Fibroblast of skin of scalp (primary cell): Measurements from ENCODE around the gene THSD1.
A peak's percentile ranks its signal among the peaks of the same experiment; 100 is the strongest.
"Not testable (repeated sequence)": the region's sequence is repeated elsewhere in the genome, so short reads cannot be mapped to it uniquely, and the experiment has no call there.

Experiments used
- DNase-seq: peaks from one replicate; pipeline ENCODE4 v3.0.0-alpha.2; 2013

THSD1 gene

DNA sequence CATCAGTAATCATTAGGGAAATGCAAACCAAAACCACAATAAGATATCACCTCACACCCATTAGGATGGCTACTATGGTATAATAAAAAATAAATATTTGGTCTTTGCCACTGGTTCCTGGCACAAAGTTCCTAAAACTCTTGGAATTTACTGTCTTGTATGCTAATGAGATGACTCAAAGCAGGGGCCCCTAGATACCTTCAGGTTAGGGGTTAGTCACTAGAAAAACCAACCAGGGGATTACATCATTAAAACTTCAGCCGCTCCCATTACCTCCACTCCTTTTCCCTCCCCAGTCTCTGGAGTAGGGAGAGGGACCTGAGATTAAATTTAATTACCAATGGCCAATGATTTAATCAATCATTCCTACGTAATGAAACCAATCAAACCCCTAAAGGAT, 49.6 kb downstream of the THSD1 start:
- peak; percentile 43 for DNase-seq

GRCh38 chr13:52353193-52353592, 52.8 kb downstream of the THSD1 start:
- DNase-seq = peak; percentile 44

- peak; percentile 56 for DNase-seq
These were observed 56.8 kb downstream of the THSD1 start for GRCh38 chr13:52348983-52349780.

- DNase-seq = peak; percentile 82
These were observed 57.9 kb downstream of the THSD1 start for GRCh38 chr13:52348071-52348470.

DNA sequence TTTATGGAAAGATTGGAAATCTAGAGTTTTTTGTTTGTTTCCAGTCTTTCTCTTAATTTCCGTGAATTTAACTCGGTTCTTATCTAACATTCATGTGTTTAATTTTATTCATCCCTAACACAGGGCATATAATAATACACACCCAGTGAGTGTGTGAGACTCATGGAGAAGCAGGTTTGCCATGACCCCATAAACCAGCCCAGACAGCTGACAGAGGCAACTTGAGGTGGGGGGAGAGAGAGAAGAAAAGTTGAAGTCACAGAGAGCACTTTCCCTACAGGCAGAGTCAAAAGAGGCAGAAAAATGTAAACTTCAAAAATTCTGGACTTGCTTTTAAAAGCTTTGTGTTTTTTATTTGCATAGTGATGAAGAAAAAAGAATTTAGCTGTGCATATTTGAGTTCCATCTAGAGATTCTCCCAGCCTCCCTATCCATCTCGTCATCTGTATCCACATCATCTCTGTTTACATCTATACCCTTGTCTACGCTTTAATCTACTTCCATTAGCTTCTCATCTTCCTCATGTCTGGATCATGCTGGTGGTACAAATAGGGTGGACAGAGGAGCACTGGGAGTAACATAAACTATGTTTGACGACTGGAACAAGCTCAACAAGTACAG, 60.2 kb downstream of the THSD1 start:
- DNase-seq = peak; percentile 32

GRCh38 chr13:52345048-52345447, 60.9 kb downstream of the THSD1 start:
- DNase-seq = peak; percentile 14

DNA sequence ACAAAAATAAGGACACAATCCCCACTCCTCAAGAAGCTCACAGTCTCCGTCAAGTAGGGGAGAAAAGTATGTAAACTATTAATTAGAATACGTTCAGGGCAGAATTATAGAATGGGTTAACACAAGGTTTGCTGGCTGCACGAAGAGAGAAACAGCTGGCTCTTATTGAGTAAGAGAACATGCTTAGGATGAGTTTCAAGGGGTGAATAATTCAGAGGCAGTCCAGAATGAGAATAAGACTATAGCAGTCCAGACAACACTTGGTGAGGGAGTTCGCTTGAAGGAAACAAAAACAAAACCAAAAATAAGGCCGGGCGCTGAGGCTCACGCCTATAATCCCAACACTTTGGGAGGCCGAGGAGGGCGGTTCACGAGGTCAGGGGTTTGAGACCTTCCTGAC, 61.9 kb downstream of the THSD1 start:
- DNase-seq = no peak

- DNase-seq = not testable (repeated sequence)
These were observed 63.8 kb downstream of the THSD1 start for GRCh38 chr13:52342203-52342602.

- DNase-seq = not testable (repeated sequence)
These were observed 68.0 kb downstream of the THSD1 start for GRCh38 chr13:52337828-52338455.

DNA sequence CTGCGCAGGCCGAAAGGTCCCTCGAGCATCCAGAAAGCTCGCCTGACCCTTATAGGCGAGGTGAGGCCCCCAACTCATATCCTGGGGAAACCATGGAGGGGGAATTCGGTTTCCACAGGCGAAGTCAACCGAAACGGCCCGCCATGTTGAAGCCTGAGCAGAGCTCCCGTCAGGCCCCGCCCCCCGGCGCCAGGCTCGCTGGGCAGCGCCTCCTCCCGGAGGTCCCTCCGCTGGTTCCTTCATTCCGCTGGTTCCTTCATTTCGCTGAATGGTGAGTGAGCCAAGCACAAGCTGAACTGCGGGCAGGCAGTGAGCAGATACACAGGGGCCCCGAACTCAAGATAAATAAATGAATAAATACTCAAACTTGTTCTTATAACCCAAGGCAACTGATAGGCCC, 71.9 kb downstream of the THSD1 start:
- not testable (repeated sequence) for DNase-seq

- not testable (repeated sequence) for DNase-seq
These were observed 74.1 kb downstream of the THSD1 start for GRCh38 chr13:52331844-52332243.
